HG02852 (cell line): ENCODE results near the gene GCLM.
A peak's percentile ranks its signal among the peaks of the same experiment; 100 is the strongest.

Source experiments
- ATAC-seq: cut with Tn5 transposase; IDR thresholded peaks from one replicate; pipeline ENCODE4 v1.9.1; 2021; ENCODE audit warnings: mild to moderate bottlenecking, moderate library complexity; ENCODE audit not compliant: unreplicated experiment

GCLM gene

DNA sequence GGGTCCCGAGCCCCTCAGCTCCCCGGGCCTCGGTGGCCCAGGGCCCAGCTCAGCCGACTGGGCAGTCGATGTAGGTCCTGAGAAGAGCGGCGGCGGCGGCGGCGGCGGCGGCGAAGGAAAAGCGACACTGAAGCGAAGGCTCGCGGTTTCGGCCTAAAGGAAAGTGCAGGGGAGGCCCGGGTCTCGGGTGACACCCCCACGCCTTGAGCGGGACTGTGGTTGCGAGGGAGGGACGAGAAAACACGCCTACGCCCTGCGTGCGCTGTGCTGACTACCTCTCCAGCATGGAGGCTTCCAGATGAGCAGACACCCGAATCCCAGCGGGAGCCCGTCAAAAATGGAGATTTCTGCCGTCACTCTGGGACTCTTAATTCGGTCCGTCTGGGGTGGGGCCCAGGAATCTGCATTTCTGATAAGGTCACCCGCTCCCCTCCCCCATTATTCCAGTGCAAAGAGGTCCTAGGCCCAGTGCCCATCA lies 61.4 kb downstream of the GCLM start:
- peak; percentile 25 for ATAC-seq

DNA sequence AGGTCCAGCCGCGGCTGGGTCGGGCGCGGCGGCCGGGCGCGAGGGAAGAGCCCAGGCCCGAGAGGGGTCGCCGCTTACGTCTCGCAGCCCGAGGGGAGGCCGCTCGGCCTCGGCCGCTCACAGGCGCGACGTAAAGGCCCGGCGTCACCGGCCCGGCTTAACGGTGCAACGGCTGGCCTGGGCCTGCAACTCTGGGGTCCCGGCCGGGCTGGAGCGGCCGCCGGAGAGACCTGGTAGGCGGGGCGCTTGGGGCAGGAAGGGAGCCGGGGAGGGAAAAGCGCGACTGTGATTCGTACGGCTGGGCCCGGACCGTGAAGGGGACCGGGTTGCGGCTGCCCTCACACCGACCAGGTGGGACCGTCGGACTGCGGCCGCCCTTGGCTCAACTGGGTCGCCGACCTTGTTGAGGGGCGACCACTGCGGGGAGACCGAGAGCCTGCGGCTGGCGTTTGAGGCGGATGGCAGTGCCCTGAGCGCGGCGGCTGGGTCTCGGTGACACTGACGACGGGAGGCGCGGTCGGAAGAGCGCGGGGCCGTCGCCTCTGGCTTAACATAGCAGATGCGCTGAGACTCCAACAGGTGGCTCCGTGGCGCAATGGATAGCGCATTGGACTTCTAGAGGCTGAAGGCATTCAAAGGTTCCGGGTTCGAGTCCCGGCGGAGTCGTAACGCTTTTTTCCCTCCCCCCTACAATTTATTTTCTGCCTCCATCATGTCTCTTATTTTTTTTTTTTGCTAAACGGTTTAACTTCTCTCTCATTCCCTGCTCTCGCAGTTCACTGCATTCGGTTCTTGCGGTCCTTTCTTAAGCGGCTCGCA lies 62.0 kb downstream of the GCLM start:
- peak; percentile 60 for ATAC-seq

DNA sequence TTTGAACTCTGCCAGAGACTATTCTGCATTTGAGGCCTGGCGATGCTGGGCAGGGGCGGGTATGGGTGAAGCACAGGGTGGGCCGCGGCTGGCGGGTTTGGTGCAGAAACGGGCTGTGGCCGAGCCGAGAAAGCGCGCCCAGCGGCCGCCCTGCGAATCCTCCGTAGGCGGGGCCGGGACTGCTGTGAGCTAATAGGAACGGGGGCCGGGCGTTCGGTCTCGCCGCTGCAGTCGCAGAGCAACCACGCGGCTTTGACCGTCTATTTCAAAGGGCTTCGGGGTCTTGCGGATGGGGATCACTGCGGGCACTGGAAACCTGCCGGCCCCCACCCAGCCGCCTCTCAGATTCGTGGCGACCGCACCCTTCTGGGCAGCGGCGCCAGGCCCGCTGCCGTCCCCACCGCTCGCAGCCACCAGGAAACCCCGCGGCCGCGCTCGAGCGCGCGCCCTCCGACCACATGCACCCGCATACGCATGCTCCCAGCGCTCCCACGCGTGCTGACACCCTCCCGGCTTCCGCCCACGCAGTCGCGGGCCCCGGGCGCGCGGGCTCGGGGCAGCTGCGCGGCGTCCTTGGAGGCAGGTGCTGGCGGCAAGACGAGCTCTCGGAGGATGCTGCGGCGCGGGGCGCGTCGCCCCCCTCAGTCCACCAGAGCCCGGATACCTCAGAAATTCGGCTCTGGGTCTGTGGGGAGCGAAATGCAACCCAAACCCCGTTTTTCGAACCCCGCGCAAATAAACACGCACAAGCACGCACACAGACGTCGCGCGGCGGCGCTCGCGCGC lies 62.8 kb downstream of the GCLM start:
- peak; percentile 48 for ATAC-seq

DNA sequence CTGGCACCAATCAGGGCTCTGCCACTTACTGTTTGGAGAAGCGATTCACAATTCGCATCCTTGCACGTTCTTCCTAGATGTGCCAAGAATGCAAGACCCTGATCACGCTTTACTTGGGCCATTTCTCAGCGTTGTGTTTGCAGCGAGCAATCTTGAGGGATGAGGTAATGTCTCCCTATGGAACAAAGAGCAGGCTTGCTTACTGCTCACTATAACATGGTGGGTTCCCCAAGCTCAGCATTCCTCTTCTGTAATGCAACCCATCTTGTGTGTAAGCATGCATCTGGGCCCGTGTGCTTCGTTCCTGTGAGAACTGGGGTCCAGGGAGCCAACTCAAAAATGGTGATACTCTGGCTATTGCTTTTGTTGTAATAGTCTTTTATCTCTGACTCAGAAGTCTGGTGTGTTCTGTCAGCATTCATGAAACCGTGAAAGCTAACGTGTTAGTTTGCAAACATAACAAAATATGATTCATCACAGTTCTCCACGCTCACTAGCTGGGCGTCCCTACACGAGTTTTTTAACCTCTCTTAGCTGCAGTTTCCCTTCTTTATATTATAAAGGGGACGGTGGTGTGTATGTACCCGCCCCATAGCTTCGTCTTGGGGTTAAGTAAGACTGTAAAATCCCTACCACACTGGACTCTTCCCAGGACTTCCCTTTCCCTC lies 63.6 kb downstream of the GCLM start:
- peak; percentile 1 for ATAC-seq

DNA sequence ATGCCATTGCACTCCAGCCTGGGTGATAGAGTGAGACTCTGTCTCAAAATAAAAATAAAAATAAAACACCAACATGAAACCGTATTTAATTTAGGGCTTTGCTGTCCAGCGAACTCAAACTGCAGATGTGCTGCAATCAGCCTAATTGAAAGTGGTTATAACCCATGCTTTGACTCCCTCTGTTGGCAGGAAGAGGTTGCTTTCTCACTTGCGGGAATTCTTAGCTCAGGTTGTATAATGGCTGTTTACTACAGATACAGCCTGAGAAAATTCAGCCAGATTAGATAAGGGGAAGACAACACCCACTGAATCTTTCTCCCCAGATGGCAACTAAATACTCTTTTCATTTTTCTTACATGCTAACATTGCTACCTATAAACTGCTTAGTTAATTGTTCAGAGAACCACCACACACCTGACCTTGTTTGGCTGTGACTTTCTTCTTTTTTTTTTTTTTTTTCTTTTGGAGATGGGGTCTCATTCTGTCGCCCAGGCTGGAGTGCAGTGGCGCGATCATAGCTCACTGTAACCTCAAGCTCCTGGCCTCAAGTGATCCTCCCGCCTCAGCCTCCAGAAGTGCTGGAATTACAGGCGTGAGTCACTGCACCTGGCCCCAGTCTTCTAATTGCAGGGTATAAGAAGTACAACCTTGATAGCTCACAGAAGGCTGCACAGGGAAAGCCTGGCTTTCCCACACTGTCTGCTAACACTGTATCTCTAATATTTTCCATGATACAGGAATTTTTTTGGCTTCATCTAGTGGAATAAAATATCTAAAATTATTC lies 64.8 kb downstream of the GCLM start:
- ATAC-seq: no peak

DNA sequence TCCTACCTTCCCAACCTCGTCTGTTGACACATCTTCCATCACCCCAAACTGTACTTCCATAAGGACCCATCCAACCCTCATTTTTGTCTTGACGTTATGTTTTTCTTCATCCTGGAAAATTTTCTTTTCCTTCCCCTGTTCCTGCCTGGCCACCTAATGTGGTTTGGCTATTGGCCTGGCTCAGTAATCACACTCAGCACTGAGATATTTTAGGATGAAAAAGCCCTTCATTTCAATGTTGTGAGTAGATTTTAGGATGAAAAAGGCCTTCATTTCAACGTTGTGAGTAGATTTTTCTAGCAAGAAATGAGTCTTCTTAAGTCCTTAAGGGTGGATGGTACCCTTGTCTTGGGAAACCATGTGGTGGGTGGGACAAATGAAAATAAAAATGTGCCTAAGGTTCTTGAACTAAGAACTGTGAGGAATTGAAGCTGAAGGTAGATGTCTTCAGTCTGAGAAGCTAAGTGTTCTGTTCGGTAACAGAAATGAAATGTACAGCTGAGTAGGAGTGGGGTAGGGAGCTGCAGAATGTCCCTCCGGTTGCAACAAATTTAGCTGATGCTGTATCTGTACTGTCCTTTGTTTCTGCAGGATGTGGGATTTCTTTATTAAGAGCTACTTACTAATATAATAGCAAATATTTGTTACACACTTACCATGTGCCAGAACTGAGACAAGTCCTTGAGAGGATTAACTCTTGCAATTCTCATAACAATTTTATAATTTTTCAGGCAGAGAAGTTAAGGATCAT lies 66.3 kb downstream of the GCLM start:
- no peak for ATAC-seq

DNA sequence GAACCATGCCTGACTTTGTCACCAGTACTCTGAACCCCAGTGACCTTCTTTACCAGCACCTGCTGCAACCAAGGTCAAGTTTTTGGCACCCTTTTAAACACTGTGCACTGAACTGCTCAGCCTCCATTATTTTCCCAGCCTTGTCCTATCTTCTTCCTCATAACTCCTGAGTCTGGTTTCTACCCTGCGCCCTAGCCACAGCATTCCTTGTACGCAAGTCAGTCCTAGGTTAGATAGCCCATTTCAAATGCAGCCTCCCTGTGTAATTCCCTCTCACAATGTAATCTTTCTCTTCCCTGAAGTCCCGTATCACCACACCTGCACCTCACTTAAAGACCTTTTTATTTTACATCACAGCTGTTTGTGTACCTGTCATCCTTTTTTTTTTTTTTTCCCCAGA lies 67.5 kb downstream of the GCLM start:
- no peak for ATAC-seq

DNA sequence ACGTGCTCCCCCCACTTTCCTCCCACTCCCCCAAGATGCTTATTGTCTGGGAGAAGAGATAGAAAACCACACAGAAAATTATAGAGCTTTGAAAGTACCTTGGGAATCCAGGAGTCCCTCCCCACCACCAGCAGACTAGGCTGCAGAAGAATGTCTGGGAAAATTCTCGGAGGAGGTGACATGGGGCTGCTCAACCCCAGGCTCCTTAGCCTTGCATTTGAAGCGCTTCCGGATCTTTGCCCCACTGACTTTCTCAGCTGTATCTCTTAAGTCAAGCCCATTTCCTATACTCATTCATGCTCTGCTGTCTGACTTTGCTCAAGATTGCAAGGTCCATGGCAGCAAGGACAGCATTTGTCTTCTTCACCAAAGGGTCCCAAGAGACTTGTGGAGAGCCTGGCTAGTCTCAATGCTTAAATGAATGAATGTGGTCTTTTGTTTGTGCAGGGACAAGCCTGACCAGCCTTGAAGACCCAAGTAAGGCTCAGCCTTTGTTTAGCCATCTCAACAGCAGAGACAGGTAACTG lies 68.2 kb downstream of the GCLM start:
- ATAC-seq: no peak

DNA sequence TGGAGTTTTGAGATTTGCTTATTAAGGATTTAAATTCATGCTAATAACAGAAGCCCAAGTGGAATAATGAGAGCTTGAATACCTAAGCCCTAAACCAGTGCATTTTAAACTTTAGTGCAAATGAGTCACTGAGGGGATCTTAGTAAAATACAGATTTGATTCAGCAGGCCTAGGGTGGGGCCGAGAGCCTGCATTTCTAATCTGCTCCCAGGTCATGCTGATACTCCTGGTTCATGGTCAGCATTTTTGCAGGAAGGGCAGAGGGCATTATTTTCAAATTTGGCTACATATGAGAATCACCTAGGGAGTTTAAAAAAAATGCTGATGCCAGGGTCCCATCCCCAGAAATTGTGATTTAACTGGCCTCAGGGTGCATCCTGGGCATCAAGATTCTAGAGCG lies 69.5 kb downstream of the GCLM start:
- no peak for ATAC-seq

DNA sequence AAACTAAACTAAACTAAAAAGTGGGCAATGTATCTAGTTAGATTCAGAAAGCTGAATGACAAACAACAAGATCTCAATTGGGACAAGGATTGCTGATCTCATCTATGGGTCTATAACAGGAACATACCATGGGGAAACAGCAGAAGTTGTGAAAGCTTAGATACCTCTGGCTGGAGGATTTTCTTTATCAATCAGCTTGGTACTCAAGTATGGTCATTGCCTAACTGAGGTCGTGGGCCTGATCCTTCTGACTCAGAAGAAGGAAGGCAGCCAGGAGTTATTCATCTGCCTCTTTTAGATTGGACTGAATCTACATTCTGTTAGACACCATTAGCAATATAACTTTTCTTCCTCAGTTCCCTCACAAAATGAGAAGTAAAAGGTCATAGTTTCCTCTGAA lies 69.9 kb downstream of the GCLM start:
- no peak for ATAC-seq

DNA sequence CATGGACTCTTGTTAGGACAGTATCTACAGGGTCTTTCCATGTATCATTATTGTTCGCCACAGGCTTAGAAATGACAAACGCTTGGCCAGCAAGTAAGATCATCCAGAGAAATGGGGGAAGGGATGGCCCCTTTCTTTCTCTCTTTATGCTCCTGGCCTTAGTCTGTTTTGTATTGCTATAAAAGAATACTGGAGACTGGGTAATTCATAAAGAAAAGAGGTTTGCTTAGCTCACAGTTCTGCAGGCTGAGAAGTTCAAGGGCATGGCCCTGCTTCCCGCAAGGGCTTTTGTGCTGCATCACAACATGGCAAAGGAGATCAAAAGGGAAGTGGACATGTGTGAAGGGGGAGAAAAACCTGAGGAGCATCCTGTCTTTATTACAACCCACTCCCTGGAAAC lies 71.3 kb downstream of the GCLM start:
- ATAC-seq: no peak
